ENCODE measurements around the gene NAA16. TPM values are rescaled to one million over a fixed set of nuclear protein-coding genes. Genes with fewer than 3 reads are reported as not detected.

NAA16 gene
- total RNA-seq, 1 donor from 2014 or later, result 51.9 TPM

- Mint-ChIP-seq H3K36me3 (ENCODE audit: low read depth) (peaks cover 4% of the 10 kb centered on the region), H3K27me3 (ENCODE audit: low read depth) (no peaks in the 10 kb centered on the region), H3K27ac (ENCODE audit: unreplicated experiment) (no peak overlapping the region), H3K9me3 (no peaks in the 10 kb centered on the region), H3K4me3 (peak overlapping the region; percentile 72), H3K4me1 (peaks cover 12% of the 10 kb centered on the region)
- no peak for DNase-seq (ENCODE audit: low read depth, low spot score)
- TF ChIP-seq CTCF (conservative IDR thresholded peaks at IDR 0.05), result no peak
Observed at GRCh38 chr13:41307884-41308640, 3.0 kb upstream of the NAA16 start.

- H3K4me1 Mint-ChIP-seq, result peaks cover 31% of the 10 kb centered on the region
- peak overlapping the region; percentile 98 for H3K4me3 Mint-ChIP-seq
- TF ChIP-seq CTCF (conservative IDR thresholded peaks at IDR 0.05), result peak; percentile 30
- H3K36me3 Mint-ChIP-seq (ENCODE audit: low read depth), result no peaks in the 10 kb centered on the region
- no peaks in the 10 kb centered on the region for H3K9me3 Mint-ChIP-seq
- H3K27ac Mint-ChIP-seq (ENCODE audit: unreplicated experiment), result peak overlapping the region; percentile 98
- DNase-seq (ENCODE audit: low read depth, low spot score), result peak; percentile 25
- no peaks in the 10 kb centered on the region for H3K27me3 Mint-ChIP-seq (ENCODE audit: low read depth)
Observed at GRCh38 chr13:41311406-41312175, 524 bp downstream of the NAA16 start.

GRCh38 chr13:41312176-41312500, 1.1 kb downstream of the NAA16 start:
- TF ChIP-seq CTCF (conservative IDR thresholded peaks at IDR 0.05), result no peak
- H3K4me3 Mint-ChIP-seq, result peak overlapping the region; percentile 98
- no peak for DNase-seq (ENCODE audit: low read depth, low spot score)

GRCh38 chr13:41313117-41313516, 2.0 kb downstream of the NAA16 start:
- Mint-ChIP-seq H3K27ac (ENCODE audit: unreplicated experiment) (no peak overlapping the region), H3K9me3 (no peaks in the 10 kb centered on the region), H3K36me3 (ENCODE audit: low read depth) (peaks cover 3% of the 10 kb centered on the region), H3K4me1 (peaks cover 37% of the 10 kb centered on the region), H3K4me3 (peak overlapping the region; percentile 98), H3K27me3 (ENCODE audit: low read depth) (no peaks in the 10 kb centered on the region)
- DNase-seq (ENCODE audit: low read depth, low spot score), result no peak
- TF ChIP-seq CTCF (conservative IDR thresholded peaks at IDR 0.05), result no peak

More at GRCh38 chr13:41312176-41312500, 1.1 kb downstream of the NAA16 start:
- Mint-ChIP-seq H3K27me3 (ENCODE audit: low read depth) (no peaks in the 10 kb centered on the region), H3K27ac (ENCODE audit: unreplicated experiment) (peak overlapping the region; percentile 96), H3K36me3 (ENCODE audit: low read depth) (peaks cover under 1% of the 10 kb centered on the region), H3K9me3 (no peaks in the 10 kb centered on the region), H3K4me1 (peaks cover 32% of the 10 kb centered on the region)

GRCh38 chr13:41313659-41314197, 2.7 kb downstream of the NAA16 start:
- no peak for DNase-seq (ENCODE audit: low read depth, low spot score)
- Mint-ChIP-seq H3K4me1 (peaks cover 37% of the 10 kb centered on the region), H3K9me3 (no peaks in the 10 kb centered on the region), H3K36me3 (ENCODE audit: low read depth) (peaks cover 3% of the 10 kb centered on the region), H3K27me3 (ENCODE audit: low read depth) (no peaks in the 10 kb centered on the region), H3K4me3 (peak overlapping the region; percentile 98), H3K27ac (ENCODE audit: unreplicated experiment) (no peak overlapping the region)
- no peak for TF ChIP-seq CTCF (conservative IDR thresholded peaks at IDR 0.05)
